Smooth muscle cell (in vitro differentiated cells): Measurements from ENCODE around the gene FGFR3. TPM values are rescaled to one million over a fixed set of nuclear protein-coding genes. Genes with fewer than 3 reads are reported as not detected.
A peak's percentile ranks its signal among the peaks of the same experiment; 100 is the strongest.
"Not testable (repeated sequence)": the region's sequence is repeated elsewhere in the genome, so short reads cannot be mapped to it uniquely, and the experiment has no call there.

ENCODE experiments used
- DNase-seq: peaks from one replicate; lab custom pipeline; 2025; ENCODE audit not compliant: unreplicated experiment; lab: John Stamatoyannopoulos, UW
- H2AFZ ChIP-seq: fragments of 200-600 bp; sonication (generic); 2 replicates; pipeline ENCODE4 v1.6.0; 2016; ENCODE audit warnings: antibody characterized with exemption, low read depth, mild to moderate bottlenecking
- H3F3A ChIP-seq: fragments of 200-600 bp; sonication (generic); 2 replicates; pipeline ENCODE4 v1.6.0; 2017; ENCODE audit warnings: antibody characterized with exemption, low read depth
- H3K27ac ChIP-seq: fragments of 200-600 bp; sonication (generic); 2 replicates; pipeline ENCODE4 v1.5.1; 2016; ENCODE audit warnings: low read depth, mild to moderate bottlenecking
- H3K27me3 ChIP-seq: fragments of 200-600 bp; sonication (generic); 2 replicates; pipeline ENCODE4 v1.6.1; 2016; ENCODE audit warnings: low read depth, mild to moderate bottlenecking
- H3K36me3 ChIP-seq: fragments of 200-600 bp; sonication (generic); 2 replicates; pipeline ENCODE4 v1.5.1; 2016; ENCODE audit warnings: low read depth
- H3K4me1 ChIP-seq: fragments of 200-600 bp; sonication (generic); 2 replicates; pipeline ENCODE4 v1.5.1; 2016; ENCODE audit warnings: low read depth
- H3K4me2 ChIP-seq: fragments of 200-600 bp; sonication (generic); 2 replicates; pipeline ENCODE4 v1.6.0; 2016; ENCODE audit warnings: mild to moderate bottlenecking
- H3K4me3 ChIP-seq: fragments of 200-600 bp; sonication (generic); 2 replicates; pipeline ENCODE4 v1.5.1; 2016; ENCODE audit warnings: mild to moderate bottlenecking
- H3K79me2 ChIP-seq: fragments of 200-600 bp; sonication (generic); 2 replicates; pipeline ENCODE4 v1.6.0; 2016; ENCODE audit warnings: low read depth, mild to moderate bottlenecking
- H3K9ac ChIP-seq: fragments of 200-600 bp; sonication (generic); 2 replicates; pipeline ENCODE4 v1.6.0; 2016; ENCODE audit warnings: low read depth
- H3K9me3 ChIP-seq: fragments of 200-600 bp; sonication (generic); replicated peaks from 2 replicates; pipeline ENCODE4 v1.5.1; 2016; ENCODE audit warnings: low read depth
- H4K20me1 ChIP-seq: fragments of 200-600 bp; sonication (generic); 2 replicates; pipeline ENCODE4 v1.6.0; 2016; ENCODE audit warnings: low read depth
- WGBS: methylation state at CpG from one replicate; pipeline ENCODE4 v1.1.7; 2016; ENCODE audit warnings: low lambda C conversion rate; 5-methylcytosine and 5-hydroxymethylcytosine counted together
- polyA plus RNA-seq: library from polyadenylated mRNA; unstranded; fragments of >200 nt; fragmentation: Nextera tagmentation; extraction: Ambion mirVana; gene quantifications from 2 replicates; pipeline ENCODE4 v1.2.1, GENCODE V29; 2016
- total RNA-seq: library from RNA; depleted of rRNA; stranded (reverse); fragments of >200 nt; gene quantifications from 2 replicates; pipeline ENCODE4 v1.2.3, GENCODE V29; 2014
- TF ChIP-seq, protein P1 (sequence below): fragments of 200-600 bp; sonication (generic); IDR thresholded peaks from 2 replicates; pipeline ENCODE4 v1.5.1; 2017; ENCODE audit warnings: borderline replicate concordance, mild to moderate bottlenecking, antibody characterized with exemption; ENCODE audit not compliant: insufficient read depth, poor library complexity, severe bottlenecking

The FGFR3 gene
- total and polyA plus RNA-seq, 2 experiments from 2014 or later, result 6.6 to 13.6 TPM

DNA sequence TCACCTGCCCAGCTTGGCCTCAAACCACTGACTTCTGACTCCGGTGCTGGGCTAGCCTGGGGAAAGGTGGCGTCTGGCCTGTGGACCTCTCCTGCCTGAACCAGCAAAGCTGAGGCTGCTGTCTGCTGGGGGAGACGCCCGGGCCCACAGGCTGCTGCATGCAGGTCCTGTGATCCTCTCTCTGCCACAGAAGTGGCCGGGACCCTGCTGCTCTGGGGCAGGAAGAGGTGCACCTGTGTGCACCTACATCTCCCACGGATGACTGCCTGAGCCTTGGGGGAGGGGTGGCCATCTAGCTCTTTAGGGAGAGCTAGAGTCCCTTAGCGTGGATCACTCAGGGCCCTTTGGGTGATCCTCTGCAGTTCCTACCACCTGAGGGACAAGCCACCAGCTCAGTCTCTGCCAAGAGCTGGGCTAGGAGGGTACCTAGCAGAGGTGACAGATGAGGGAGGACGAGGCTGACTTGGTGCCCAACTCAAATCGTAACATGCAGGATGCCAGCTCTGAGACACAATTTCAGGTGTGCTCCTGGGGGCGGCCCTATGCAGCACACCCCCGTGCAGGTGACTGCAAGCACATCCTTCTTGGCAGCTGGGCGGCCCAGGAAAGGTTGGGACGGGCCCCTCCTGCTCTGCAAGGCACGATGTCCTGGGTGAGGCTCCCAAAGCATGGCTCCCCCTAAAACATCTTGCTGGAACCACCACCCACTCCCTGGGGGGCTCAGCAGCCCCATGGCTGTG, 40.4 kb downstream of the FGFR3 start:
- no peak for DNase-seq
- H3K4me3 ChIP-seq, result no peak overlapping the region
- peaks cover 21% of the 10 kb centered on the region for H4K20me1 ChIP-seq
- H3K27me3 ChIP-seq, result no peaks in the 10 kb centered on the region
- TF ChIP-seq, protein P1, sequence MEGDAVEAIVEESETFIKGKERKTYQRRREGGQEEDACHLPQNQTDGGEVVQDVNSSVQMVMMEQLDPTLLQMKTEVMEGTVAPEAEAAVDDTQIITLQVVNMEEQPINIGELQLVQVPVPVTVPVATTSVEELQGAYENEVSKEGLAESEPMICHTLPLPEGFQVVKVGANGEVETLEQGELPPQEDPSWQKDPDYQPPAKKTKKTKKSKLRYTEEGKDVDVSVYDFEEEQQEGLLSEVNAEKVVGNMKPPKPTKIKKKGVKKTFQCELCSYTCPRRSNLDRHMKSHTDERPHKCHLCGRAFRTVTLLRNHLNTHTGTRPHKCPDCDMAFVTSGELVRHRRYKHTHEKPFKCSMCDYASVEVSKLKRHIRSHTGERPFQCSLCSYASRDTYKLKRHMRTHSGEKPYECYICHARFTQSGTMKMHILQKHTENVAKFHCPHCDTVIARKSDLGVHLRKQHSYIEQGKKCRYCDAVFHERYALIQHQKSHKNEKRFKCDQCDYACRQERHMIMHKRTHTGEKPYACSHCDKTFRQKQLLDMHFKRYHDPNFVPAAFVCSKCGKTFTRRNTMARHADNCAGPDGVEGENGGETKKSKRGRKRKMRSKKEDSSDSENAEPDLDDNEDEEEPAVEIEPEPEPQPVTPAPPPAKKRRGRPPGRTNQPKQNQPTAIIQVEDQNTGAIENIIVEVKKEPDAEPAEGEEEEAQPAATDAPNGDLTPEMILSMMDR, result no peak
- H3K9me3 ChIP-seq, result no peaks in the 10 kb centered on the region
- no peak overlapping the region for H3K4me2 ChIP-seq
- H3K4me1 ChIP-seq, result no peaks in the 10 kb centered on the region
- H2AFZ ChIP-seq, result no peak overlapping the region
- no peaks in the 10 kb centered on the region for H3F3A ChIP-seq
- H3K9ac ChIP-seq, result peak overlapping the region; percentile 73
- WGBS, result 97% methylated on average over 14 of the region's 14 CpGs
- peaks cover 3% of the 10 kb centered on the region for H3K36me3 ChIP-seq
- peak overlapping the region; percentile 95 for H3K27ac ChIP-seq
- H3K79me2 ChIP-seq, result no peaks in the 10 kb centered on the region

DNA sequence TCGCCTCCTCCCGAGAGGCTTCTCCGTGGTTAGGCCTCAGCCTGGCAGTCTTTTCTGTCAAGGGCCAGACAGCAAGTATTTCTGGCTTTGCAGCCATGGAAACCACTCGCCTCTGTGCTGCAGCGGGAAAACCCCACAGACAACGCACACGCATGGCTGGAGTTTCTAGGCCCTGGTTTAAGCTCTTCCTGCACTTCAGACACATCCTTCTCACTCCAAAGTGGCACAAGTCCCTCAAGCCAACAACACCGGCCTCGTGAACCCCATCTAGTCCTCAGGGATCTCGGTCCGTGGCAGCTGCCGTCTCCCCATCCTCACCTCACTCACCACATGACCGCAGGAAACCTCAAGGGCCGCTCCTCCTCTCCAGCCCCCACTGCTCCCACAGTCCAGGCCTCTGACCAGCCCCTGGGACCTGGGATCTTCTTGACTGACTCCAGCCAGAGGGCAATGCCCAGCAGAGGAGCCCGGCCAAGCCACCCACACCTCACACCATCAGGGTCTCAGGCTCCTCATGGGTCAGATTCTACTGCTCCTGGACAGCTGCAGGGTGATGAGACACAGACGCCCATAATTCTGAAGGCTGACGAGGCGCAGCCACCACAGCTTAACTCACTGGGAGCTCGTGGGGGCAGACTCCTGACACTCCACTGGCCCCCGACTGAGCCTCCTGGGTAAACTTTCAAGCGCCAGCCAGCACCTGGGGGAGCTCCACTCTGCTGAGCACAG, 41.1 kb downstream of the FGFR3 start:
- H3K27ac ChIP-seq, result peak overlapping the region; percentile 95
- 54% methylated on average over 21 of the region's 21 CpGs for WGBS

DNA sequence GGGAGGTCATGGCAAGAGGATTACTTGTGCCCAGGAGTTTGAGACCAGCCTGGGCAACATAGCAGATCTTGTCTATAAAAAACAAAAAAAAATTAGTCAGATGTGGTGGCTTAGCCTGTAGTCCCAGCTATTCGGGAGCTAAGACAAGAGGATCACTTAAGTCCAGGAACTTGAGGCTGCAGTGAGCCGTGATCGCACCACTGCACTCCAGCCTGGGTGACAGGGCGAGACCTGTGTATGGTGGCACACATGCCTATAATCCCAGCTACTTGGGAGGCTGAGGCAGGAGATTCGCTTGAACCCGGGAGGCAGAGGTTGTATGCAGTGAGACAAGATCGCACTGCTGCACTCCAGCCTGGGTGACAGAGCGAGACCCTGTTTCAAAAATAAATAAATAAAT, 42.7 kb downstream of the FGFR3 start:
- not testable (repeated sequence) for H3K9ac ChIP-seq, H3K9me3 ChIP-seq, H3K4me2 ChIP-seq, H3K4me1 ChIP-seq, H3K27me3 ChIP-seq, H3F3A ChIP-seq, H3K36me3 ChIP-seq, H3K79me2 ChIP-seq, H3K4me3 ChIP-seq, H2AFZ ChIP-seq, DNase-seq
- Histone ChIP-seq H4K20me1 (peaks cover 17% of the 10 kb centered on the region), H3K27ac (peak overlapping the region; percentile 95)
- WGBS, result 91% methylated on average over 8 of the region's 8 CpGs

More for the DNA sequence above, 41.1 kb downstream of the FGFR3 start:
- Histone ChIP-seq H3F3A (no peaks in the 10 kb centered on the region), H3K4me1 (no peaks in the 10 kb centered on the region), H3K9ac (peak overlapping the region; percentile 73), H3K36me3 (peaks cover 3% of the 10 kb centered on the region), H3K4me2 (peak overlapping the region; percentile 17), H2AFZ (no peak overlapping the region), H3K9me3 (no peaks in the 10 kb centered on the region), H3K4me3 (no peak overlapping the region), H3K27me3 (no peaks in the 10 kb centered on the region), H4K20me1 (peaks cover 21% of the 10 kb centered on the region), H3K79me2 (no peaks in the 10 kb centered on the region)
- no peak for DNase-seq
- TF ChIP-seq, protein P1, result no peak

DNA sequence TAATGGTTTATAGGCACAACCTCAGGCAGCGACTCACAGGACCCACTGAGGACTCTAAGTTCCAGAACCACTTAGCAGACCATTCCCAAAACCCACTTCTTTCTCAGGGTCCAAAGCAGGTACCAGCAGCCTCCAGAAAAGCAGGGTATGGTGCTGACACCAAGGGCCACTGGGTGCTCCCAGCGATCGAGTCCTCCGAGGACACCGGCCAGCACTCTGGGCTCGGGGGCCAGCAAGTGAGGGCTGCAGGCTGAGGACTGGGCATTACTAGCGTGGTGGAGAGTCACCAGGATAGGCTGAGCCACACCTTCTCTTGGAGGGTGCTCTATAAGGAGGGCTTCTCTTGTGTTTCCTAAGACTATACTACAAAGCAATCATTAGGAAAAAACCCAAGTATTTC, 43.6 kb downstream of the FGFR3 start:
- Histone ChIP-seq H3K4me2 (no peak overlapping the region), H4K20me1 (peaks cover 18% of the 10 kb centered on the region), H3K9me3 (no peaks in the 10 kb centered on the region), H3K9ac (no peak overlapping the region), H3K27ac (no peak overlapping the region), H3K27me3 (no peaks in the 10 kb centered on the region), H3F3A (no peaks in the 10 kb centered on the region), H3K36me3 (peaks cover 1% of the 10 kb centered on the region), H3K79me2 (no peaks in the 10 kb centered on the region), H2AFZ (no peak overlapping the region), H3K4me1 (no peaks in the 10 kb centered on the region), H3K4me3 (no peak overlapping the region)
- TF ChIP-seq, protein P1, result no peak
- DNase-seq, result no peak
- WGBS, result 97% methylated on average over 7 of the region's 7 CpGs
